ENCODE measurements around the gene DPP10. TPM values are rescaled to one million over a fixed set of nuclear protein-coding genes. Genes with fewer than 3 reads are reported as not detected.

DPP10 gene
- total RNA-seq, 1 donor from 2014 or later = 6.5 TPM

DNA sequence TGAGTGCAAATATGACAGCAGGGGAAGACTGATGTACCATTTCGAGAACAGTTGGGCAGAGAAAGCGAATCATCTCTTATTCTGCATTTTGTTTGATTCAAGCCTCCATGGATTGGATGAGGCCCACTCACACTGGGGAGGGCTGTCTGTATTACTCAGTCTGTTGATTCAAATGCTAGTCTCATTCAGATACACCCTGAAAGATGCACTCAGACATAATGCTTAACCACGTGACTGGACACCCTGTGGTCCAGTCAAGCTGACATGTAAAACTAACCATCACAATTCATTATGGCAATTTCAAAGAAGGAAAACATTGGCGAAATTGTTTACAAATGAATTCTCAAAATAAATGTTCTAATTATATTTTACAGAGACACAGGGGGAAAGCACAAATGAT lies 1210.2 kb downstream of the DPP10 start:
- H3K9me3 Mint-ChIP-seq = no peaks in the 10 kb centered on the region
- H3K4me1 Mint-ChIP-seq = peaks cover 3% of the 10 kb centered on the region
- DNase-seq (ENCODE audit: low spot score) = no peak

DNA sequence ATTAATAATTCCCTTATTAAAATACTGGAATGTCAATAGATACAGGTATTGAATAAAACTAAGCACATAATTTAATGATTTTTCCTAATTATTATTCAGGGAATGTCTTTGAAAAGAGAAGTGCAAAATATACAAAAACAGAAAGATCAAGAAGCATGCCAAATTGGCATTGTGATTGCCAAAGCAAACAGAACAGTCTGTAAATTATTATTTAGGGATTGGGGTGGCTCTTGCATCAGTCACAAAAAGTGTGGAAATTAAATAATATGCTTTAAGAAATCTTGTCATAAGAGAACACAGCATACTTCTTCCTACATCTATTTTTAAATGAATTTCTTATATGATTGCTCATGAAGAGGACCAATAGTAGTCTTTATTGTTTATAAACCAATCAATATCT lies 1211.9 kb downstream of the DPP10 start:
- Mint-ChIP-seq H3K27ac (no peak overlapping the region), H3K36me3 (no peaks in the 10 kb centered on the region), H3K27me3 (ENCODE audit: insufficient read depth, low read depth) (no peaks in the 10 kb centered on the region), H3K4me1 (peaks cover 3% of the 10 kb centered on the region), H3K4me3 (no peak overlapping the region), H3K9me3 (no peaks in the 10 kb centered on the region)
- DNase-seq (ENCODE audit: low spot score) = no peak
- H3K27ac ChIP-seq = no peak overlapping the region
- H3K9me3 ChIP-seq (ENCODE audit: low read depth) = no peaks in the 10 kb centered on the region
- H2AFZ ChIP-seq (replicated peaks) = no peak overlapping the region
- no peak overlapping the region for H3K9ac ChIP-seq
- H3K4me1 ChIP-seq = no peaks in the 10 kb centered on the region
- H3K79me2 ChIP-seq (ENCODE audit: low read depth) = no peaks in the 10 kb centered on the region
- H3K36me3 ChIP-seq = no peaks in the 10 kb centered on the region
- TF ChIP-seq EZH2phosphoT487 (IDR thresholded peaks at IDR 0.05) (no peak), EZH2 (IDR thresholded peaks at IDR 0.05) (no peak)
- TF ChIP-seq, protein P1, sequence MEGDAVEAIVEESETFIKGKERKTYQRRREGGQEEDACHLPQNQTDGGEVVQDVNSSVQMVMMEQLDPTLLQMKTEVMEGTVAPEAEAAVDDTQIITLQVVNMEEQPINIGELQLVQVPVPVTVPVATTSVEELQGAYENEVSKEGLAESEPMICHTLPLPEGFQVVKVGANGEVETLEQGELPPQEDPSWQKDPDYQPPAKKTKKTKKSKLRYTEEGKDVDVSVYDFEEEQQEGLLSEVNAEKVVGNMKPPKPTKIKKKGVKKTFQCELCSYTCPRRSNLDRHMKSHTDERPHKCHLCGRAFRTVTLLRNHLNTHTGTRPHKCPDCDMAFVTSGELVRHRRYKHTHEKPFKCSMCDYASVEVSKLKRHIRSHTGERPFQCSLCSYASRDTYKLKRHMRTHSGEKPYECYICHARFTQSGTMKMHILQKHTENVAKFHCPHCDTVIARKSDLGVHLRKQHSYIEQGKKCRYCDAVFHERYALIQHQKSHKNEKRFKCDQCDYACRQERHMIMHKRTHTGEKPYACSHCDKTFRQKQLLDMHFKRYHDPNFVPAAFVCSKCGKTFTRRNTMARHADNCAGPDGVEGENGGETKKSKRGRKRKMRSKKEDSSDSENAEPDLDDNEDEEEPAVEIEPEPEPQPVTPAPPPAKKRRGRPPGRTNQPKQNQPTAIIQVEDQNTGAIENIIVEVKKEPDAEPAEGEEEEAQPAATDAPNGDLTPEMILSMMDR (IDR thresholded peaks at IDR 0.05) = no peak
- no peak overlapping the region for H3K4me2 ChIP-seq
- no peaks in the 10 kb centered on the region for H4K20me1 ChIP-seq (ENCODE audit: low read depth)
- H3F3A ChIP-seq (ENCODE audit: low read depth) = no peaks in the 10 kb centered on the region
- no peaks in the 10 kb centered on the region for H3K27me3 ChIP-seq
- H3K4me3 ChIP-seq = no peak overlapping the region

More for the DNA sequence above, 1210.2 kb downstream of the DPP10 start:
- H3K9ac ChIP-seq = no peak overlapping the region
- no peak overlapping the region for H3K4me3 ChIP-seq
- Mint-ChIP-seq H3K36me3 (no peaks in the 10 kb centered on the region), H3K27ac (no peak overlapping the region), H3K27me3 (ENCODE audit: insufficient read depth, low read depth) (peaks cover 2% of the 10 kb centered on the region), H3K4me3 (no peak overlapping the region)
- H2AFZ ChIP-seq (replicated peaks) = no peak overlapping the region
- no peaks in the 10 kb centered on the region for H4K20me1 ChIP-seq (ENCODE audit: low read depth)
- TF ChIP-seq EZH2phosphoT487 (IDR thresholded peaks at IDR 0.05) (no peak), EZH2 (IDR thresholded peaks at IDR 0.05) (no peak)
- TF ChIP-seq, protein P1 (IDR thresholded peaks at IDR 0.05) = no peak
- no peak overlapping the region for H3K4me2 ChIP-seq
- H3K27ac ChIP-seq = no peak overlapping the region
- no peaks in the 10 kb centered on the region for H3K9me3 ChIP-seq (ENCODE audit: low read depth)
- no peaks in the 10 kb centered on the region for H3K4me1 ChIP-seq
- H3K79me2 ChIP-seq (ENCODE audit: low read depth) = no peaks in the 10 kb centered on the region
- H3F3A ChIP-seq (ENCODE audit: low read depth) = no peaks in the 10 kb centered on the region
- H3K27me3 ChIP-seq = no peaks in the 10 kb centered on the region
- H3K36me3 ChIP-seq = no peaks in the 10 kb centered on the region

- Mint-ChIP-seq H3K27me3 (ENCODE audit: insufficient read depth, low read depth) (no peaks in the 10 kb centered on the region), H3K4me1 (no peaks in the 10 kb centered on the region), H3K9me3 (peaks cover 17% of the 10 kb centered on the region), H3K4me3 (no peak overlapping the region), H3K27ac (no peak overlapping the region), H3K36me3 (no peaks in the 10 kb centered on the region)
- no peaks in the 10 kb centered on the region for H3K4me1 ChIP-seq
- H3K9me3 ChIP-seq (ENCODE audit: low read depth) = no peaks in the 10 kb centered on the region
- H3K4me3 ChIP-seq = no peak overlapping the region
- H3K36me3 ChIP-seq = peaks cover 7% of the 10 kb centered on the region
- H3K4me2 ChIP-seq = no peak overlapping the region
- H4K20me1 ChIP-seq (ENCODE audit: low read depth) = no peaks in the 10 kb centered on the region
- DNase-seq (ENCODE audit: low spot score) = peak; percentile 2
- no peaks in the 10 kb centered on the region for H3F3A ChIP-seq (ENCODE audit: low read depth)
- H2AFZ ChIP-seq (replicated peaks) = no peak overlapping the region
- H3K79me2 ChIP-seq (ENCODE audit: low read depth) = no peaks in the 10 kb centered on the region
- H3K27ac ChIP-seq = no peak overlapping the region
- no peak overlapping the region for H3K9ac ChIP-seq
- H3K27me3 ChIP-seq = no peaks in the 10 kb centered on the region
- TF ChIP-seq EZH2phosphoT487 (IDR thresholded peaks at IDR 0.05) (no peak), EZH2 (IDR thresholded peaks at IDR 0.05) (no peak)
- TF ChIP-seq, protein P1 (IDR thresholded peaks at IDR 0.05) = no peak
Observed at GRCh38 chr2:115678129-115678528, 1235.7 kb downstream of the DPP10 start.

Data from neural progenitor cell (in vitro differentiated cells).